Measurements from ENCODE around the gene AMZ1. TPM values are rescaled to one million over a fixed set of nuclear protein-coding genes. Genes with fewer than 3 reads are reported as not detected.
A peak's percentile ranks its signal among the peaks of the same experiment; 100 is the strongest.

The AMZ1 gene
- total and polyA plus RNA-seq, 7 donors: under 0.01 to 1.4 (median 0.28) TPM; not detected in 3

DNA sequence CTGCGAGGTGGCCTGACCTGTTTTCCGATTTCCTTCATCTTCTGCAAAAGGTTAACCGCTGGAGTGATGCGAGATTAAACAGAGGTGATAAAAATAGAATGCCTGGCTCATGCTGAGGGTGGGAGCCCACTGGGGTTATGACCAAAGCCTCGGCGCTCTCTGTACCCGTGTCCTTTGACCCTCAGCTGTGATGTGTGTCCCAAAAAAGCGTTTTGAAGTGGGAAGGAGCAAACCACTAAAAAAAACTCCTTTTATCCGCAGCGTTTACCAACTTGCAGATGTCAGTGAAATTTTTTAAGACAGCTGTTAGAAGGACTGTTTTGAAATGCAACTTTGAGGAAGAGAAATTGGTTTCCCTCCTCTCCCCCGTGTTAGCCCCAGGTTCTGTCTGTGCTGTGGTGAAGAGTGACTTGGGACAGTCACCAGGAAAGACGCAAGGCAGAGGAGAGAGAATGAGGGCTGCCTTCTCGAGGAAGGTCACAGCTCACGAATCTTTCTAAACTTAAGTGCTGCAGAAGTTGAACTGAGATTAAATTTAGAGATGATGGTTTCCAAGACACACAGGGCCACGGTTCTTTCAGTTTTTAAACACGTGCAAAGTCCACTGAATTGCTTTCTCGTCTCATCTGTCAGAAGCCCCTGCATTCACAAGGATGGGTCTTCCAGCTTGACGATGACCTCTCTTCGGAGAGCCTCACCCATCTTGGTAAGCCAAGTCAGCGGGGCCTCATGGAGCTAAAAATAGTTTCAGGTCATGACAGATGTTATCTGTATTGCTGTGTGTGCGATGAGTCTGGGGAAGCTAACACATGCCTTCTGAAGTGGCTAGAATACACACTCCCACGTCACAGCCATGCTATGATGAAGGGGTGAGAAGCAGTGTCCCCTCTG is 27.6 kb downstream of the AMZ1 start:
- intact Hi-C loops (cut with DNase I): no loop called here
- Histone ChIP-seq H3K4me3 (no peak overlapping the region), H3K36me3 (peaks cover 0 to 4% (median 1%) of the 10 kb centered on the region in 4 donors), H3K9me3 (no peaks in the 10 kb centered on the region), H3K4me1 (peaks cover 0 to 25% (median 23%) of the 10 kb centered on the region in 4 donors), H3K27me3 (no peaks in the 10 kb centered on the region), H3K27ac (no peak overlapping the region)
- DNase-seq: no peak
- WGBS, 2 donors: 49 to 80% methylated on average over 22 of the region's 22 CpGs
- TF ChIP-seq, protein P1, sequence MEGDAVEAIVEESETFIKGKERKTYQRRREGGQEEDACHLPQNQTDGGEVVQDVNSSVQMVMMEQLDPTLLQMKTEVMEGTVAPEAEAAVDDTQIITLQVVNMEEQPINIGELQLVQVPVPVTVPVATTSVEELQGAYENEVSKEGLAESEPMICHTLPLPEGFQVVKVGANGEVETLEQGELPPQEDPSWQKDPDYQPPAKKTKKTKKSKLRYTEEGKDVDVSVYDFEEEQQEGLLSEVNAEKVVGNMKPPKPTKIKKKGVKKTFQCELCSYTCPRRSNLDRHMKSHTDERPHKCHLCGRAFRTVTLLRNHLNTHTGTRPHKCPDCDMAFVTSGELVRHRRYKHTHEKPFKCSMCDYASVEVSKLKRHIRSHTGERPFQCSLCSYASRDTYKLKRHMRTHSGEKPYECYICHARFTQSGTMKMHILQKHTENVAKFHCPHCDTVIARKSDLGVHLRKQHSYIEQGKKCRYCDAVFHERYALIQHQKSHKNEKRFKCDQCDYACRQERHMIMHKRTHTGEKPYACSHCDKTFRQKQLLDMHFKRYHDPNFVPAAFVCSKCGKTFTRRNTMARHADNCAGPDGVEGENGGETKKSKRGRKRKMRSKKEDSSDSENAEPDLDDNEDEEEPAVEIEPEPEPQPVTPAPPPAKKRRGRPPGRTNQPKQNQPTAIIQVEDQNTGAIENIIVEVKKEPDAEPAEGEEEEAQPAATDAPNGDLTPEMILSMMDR (IDR thresholded peaks at IDR 0.05): no peak
- TF ChIP-seq POLR2AphosphoS5 (IDR thresholded peaks at IDR 0.05) (no peak), EP300 (IDR thresholded peaks at IDR 0.05) (no peak), POLR2A (IDR thresholded peaks at IDR 0.05) (no peak)

DNA sequence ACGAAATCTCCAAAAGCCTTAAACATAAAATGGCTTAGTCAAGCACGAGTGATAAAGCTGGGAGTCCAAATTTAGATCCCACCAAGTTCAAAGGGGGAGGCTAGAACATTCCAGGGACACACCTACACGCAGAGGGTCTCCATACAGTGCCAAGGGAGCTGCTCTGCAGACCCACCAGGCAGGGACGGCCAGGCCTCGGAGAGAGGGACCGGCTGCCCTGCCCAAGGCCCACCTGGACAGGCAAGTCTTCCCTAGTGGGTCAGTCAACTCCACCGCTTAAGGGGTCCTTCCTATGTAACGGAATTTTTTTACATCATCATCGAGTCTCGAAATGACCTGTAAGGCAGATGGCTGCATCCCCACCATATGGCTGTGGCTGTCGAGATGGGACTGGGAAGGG is 28.5 kb downstream of the AMZ1 start:
- peaks cover 0 to 11% (median 5%) of the 10 kb centered on the region in 4 donors for H3K36me3 ChIP-seq
- H3K4me1 ChIP-seq: peaks cover 0 to 25% (median 23%) of the 10 kb centered on the region in 4 donors
- intact Hi-C loops (cut with DNase I): no loop called here
- no peak overlapping the region for H3K4me3 ChIP-seq
- TF ChIP-seq, protein P1 (IDR thresholded peaks at IDR 0.05): no peak
- TF ChIP-seq EP300 (IDR thresholded peaks at IDR 0.05) (no peak), POLR2AphosphoS5 (IDR thresholded peaks at IDR 0.05) (no peak), POLR2A (IDR thresholded peaks at IDR 0.05) (no peak)
- H3K9me3 ChIP-seq: no peaks in the 10 kb centered on the region
- WGBS, 2 donors: 90 to 93% methylated on average over 11 of the region's 11 CpGs
- peak overlapping the region in 3 of 4 donors; percentile 48 to 66 (median 62) for H3K27ac ChIP-seq
- DNase-seq: no peak
- no peaks in the 10 kb centered on the region for H3K27me3 ChIP-seq

DNA sequence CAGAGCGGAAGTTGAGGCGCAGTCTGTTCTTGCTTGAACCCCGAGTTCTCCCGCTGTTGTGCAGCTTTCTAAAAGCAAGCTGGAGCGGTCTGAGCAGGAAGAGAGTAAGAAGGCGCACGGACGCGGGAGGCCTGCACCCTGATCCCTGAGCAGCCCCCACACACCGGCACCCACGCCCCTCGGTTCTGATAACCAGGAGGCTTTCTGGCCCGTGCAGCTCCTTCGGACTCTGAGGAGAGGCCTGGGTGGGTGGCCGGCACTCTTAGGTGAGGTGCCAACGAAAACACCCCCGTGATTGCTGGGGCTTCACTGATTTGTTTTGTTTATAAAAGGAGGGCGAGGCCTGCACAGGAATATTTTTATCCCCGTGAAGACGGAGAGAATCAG is 28.9 kb downstream of the AMZ1 start:
- WGBS, 2 donors: 47 to 65% methylated on average over 20 of the region's 20 CpGs
- H3K4me3 ChIP-seq: peak overlapping the region in 1 of 4 donors; percentile 14
- TF ChIP-seq POLR2AphosphoS5 (IDR thresholded peaks at IDR 0.05): no peak
- TF ChIP-seq POLR2A (IDR thresholded peaks at IDR 0.05): no peak
- no peak for TF ChIP-seq EP300 (IDR thresholded peaks at IDR 0.05)
- TF ChIP-seq, protein P1 (IDR thresholded peaks at IDR 0.05): no peak
- intact Hi-C loops (cut with DNase I): no loop called here
- peaks cover 0 to 11% (median 5%) of the 10 kb centered on the region in 4 donors for H3K36me3 ChIP-seq
- peak overlapping the region; percentile 34 to 66 (median 55) for H3K27ac ChIP-seq
- no peaks in the 10 kb centered on the region for H3K27me3 ChIP-seq
- no peak for DNase-seq
- no peaks in the 10 kb centered on the region for H3K9me3 ChIP-seq
- H3K4me1 ChIP-seq: peaks cover 0 to 25% (median 23%) of the 10 kb centered on the region in 4 donors

DNA sequence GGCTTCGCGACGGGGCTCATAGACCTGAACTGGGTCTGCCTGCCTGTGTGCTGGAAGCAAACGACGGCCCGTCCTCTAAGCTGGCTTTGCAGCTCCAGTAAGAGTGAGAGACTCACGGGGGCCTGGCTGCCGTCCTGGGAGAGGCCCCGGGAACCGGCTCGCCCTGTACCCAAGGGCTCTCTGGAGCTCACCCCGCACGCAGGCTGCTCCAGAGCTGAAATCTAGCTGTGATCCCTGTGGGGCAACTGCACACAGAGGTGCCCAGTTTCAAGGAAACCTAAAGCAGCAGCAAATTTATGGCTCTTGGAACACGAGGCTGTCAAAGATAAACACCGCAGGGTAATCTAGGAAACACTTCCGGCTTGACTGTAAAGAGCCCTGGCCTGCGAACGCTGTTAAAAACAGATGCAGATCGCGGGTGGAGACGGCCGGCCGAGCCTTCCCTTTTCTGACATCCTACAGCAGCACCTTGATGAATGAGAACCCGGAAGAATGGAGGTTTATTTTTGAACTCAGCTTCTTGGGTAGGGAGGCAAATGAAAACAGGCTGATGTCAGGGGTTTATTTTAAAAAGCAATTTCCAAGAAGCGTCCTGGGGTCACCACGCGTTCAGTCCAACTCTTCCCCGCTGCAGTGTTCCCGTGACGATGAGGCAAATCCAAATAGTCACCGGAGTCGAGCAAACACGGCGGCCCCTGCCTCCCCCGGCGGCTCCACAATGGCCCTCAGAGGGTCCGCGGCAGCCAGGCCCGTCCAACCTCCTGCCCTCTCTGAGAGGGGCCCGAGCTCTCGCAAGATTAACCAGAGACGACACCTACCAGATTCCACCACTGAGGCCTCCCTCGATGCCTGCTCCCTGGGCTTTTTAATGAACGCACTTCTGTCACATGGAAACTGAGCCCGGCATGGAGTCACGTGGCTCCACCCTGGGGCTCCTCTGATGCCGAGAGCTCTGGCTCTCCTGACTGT is 29.6 kb downstream of the AMZ1 start:
- Histone ChIP-seq H3K9me3 (no peaks in the 10 kb centered on the region), H3K4me3 (peak overlapping the region in 3 of 4 donors; percentile 6 to 14 (median 12)), H3K4me1 (peaks cover 0 to 25% (median 23%) of the 10 kb centered on the region in 4 donors), H3K27me3 (no peaks in the 10 kb centered on the region), H3K27ac (peak overlapping the region; percentile 34 to 66 (median 55)), H3K36me3 (peaks cover 0 to 11% (median 5%) of the 10 kb centered on the region in 4 donors)
- DNase-seq: peak; percentile 79
- WGBS, 2 donors: 26 to 37% methylated on average over 47 of the region's 47 CpGs
- TF ChIP-seq POLR2AphosphoS5 (IDR thresholded peaks at IDR 0.05) (peak; percentile 44 to 78 (median 62)), POLR2A (IDR thresholded peaks at IDR 0.05) (no peak)
- intact Hi-C loops (cut with DNase I): no loop called here

Data from sigmoid colon (tissue), 7 donors.